HG02642 (cell line): ENCODE data around the gene CKS1B.
A peak's percentile ranks its signal among the peaks of the same experiment; 100 is the strongest.

Source experiments
- ATAC-seq: cut with Tn5 transposase; IDR thresholded peaks from one replicate; pipeline ENCODE4 v1.9.1; 2021; ENCODE audit warnings: mild to moderate bottlenecking; ENCODE audit not compliant: unreplicated experiment, poor library complexity

The CKS1B gene

DNA sequence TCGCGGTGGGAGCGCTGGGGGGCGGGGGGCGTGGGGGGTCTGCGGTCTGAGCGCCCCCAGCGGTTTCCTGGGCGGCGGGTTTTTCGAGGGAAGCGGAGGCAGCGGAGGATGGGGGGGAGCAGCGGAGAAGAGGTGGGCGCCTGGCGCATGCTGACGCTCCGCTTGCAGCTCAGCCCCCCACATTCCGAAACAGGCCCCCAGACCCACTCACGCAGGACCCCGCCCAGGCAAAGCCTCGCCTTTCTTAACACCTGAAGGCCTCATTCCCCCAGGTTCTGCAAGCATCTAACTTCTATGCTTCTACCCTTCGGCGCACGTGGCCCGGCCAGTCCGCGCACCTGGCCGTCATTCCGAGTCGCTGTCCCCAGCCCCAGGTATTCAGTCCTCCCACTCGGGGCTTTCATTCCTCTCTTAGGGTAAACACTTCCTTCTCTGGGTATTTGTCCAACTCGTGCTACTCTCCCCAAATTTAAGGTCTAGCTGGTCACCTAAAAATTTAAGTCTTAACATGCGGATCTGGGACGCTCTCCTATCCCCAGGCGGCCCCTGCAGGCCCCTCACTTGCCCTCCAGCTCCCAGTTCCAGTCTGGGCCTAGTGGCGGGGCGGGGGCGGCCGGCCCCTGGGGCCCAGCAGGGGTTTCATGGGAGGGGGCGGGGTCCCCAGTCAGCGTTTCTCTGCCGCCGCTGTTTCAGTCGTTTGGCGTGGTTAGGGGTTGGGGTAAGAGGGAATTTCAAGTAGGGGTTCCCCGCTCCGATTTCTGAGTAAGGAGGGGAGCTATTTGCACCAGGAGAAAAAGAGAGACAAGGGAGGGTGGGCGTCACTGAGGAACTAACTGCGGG is 25.3 kb downstream of the CKS1B start:
- no peak for ATAC-seq

DNA sequence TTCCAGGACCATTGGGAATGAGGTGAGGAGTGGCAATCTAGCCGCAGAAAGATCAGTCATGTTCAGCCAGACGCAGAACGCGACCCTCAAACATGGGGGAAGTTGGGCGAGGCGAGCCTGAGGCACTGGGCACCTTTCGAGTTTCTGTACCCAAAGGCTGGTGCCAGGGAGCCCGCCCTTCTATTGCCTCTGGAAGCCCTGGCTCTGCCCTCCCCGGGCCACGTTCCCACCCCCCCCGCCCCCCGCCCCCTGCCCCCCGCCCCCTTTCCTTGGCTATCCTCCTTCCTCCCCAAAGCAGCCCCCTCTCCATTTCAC is 25.9 kb downstream of the CKS1B start:
- ATAC-seq: no peak

DNA sequence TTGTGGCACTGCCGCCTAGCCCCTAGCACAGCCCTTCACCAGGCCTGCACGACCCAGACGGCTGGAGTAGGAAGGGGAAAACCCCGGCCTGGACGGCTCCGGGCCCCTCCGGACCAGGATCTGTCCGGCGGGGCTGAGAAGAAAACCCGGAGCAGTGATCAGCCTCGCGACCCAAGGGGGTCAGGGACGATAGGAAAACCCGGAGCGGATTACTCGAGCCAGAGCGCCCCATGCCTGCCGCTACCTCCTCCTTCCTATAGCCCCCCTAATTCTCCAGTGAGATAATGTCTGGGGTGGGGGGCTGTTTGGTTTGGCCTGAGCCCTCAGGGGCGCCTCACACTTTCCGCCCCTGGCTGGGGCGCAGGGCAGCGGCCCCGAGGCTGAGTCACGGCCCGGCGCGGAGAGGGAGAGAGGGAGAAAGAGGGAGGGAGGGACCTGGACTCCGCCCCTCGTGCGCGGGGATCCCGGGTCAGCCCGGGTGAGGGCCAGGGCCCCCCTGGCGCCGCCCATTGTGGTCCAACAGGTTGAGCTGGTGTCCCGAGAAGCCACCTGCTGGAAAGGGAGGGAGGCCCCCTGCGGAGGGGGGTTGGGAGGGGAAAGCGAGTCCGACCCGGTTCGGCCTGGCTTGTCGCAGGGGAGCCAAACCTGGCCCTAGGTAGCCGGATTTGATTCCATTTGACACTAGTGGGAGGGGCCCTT is 26.4 kb downstream of the CKS1B start:
- peak; percentile 43 for ATAC-seq

DNA sequence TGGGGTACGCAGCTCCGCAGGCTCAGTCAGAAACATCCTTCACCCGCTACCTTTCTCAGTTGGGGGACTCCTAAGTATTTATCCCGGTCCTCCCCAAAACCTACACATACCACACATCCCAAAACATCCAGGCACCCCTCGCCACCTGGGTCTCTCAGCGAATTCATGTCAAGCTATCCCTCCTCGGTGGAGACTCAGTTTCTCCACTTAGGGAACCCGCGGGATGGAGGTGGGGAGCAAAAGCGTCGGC is 26.9 kb downstream of the CKS1B start:
- no peak for ATAC-seq

DNA sequence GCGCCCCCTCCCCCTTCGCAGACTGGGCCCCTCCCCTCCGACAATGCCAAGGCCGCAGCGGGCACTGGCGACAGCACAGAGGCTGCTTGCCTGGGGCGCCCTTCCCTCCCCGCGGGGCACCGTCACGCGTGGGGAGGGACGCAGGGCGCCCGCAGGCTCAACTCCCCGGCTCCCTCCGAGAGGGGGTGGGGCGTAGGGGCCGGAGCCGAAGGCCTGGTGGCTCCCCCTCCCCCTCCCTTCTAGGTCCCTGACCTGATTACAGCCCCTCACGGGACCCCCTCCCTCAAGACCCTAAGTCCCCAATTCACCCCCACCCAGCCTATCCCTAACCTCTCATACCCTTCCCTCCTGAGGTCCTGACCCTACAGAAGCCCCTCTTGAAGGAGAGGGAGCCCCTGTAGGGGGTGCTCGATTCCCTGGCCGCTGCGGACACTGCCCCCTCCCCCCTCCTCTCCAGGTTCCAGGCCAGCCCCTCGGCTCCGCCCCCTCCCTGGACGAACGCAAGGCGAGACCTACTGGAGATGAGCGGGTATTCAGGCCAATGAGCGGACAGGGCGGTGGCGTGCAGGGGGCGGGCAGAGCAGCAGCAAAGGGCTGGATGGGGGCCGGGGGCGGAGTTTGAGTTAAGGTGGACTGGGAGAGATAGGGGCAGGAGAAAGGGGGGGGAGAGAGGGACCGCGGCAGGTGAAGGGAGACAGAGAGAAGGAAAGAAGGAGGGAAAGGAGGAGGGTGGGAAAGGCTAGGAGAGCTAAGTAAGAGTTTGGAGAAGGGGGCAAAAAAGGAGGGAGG is 27.4 kb downstream of the CKS1B start:
- peak; percentile 55 for ATAC-seq

DNA sequence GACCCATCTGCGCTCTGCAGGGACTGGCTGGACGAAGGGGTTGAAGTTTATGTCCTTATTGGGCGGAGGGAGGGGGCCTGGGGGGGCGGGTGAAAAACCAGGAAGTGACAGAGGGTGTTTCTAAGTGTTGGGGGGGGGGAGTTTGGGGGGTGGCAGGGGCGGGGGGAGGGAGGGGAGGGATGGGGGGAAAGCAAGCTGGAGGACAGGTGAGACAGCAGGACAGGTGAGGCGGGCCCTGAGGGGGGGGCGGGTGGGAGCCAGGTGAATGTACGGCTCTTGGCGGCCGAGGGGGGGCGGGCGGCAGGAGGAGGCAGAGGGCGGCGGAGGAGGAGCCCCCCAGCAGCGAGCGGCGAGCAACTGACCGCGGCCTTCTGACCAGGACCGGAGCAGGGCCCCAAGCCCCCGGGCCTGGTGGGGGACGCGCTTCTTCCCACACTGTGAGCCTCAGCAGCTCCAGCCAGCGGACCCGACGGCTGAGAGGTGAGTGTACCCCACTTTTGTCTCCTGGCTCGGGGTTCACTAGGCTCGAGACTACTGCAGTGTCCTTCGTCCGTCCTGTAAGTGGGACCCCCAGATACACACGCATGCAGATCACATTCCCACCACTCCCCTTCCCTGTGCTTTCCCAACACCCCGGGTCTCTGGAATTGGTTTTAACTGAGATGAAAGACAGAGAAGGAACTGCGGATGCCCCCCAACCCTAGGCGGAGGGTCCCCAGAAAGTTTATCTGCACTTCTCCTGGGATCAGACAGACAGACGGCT is 28.2 kb downstream of the CKS1B start, which contains the start of gene ZBTB7B:
ZBTB7B (plus strand) TSS at position 339 of the 763 bp plus-strand sequence. CDS start 11,859 bp downstream, outside the sequence.
- peak; percentile 2 for ATAC-seq

DNA sequence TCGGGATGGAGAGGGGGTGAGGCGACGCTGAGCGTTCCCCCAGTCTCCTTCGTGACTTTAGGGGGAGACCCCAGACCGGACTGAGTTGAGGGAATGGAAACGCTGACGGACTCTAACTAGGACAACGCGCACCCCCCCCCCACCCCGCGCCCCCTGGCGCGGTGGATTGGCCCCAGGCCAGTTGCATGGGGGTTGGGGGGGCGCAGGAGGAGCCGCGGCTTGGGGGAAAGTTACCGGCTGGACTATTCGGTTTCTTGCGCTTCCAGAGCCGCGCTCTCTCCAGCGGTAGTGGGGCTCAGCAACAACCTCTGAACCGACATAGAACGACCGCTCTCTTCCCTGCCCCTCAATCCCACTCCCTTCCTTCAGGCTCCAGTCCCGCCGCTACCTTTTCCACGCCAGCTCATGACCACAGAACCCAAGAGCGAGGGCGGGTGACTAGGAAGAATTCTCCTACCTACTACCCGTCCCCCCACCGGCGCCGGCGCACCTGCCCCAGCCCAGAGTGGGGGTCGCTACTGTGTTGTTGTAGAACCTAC is 28.8 kb downstream of the CKS1B start:
- ATAC-seq: no peak

DNA sequence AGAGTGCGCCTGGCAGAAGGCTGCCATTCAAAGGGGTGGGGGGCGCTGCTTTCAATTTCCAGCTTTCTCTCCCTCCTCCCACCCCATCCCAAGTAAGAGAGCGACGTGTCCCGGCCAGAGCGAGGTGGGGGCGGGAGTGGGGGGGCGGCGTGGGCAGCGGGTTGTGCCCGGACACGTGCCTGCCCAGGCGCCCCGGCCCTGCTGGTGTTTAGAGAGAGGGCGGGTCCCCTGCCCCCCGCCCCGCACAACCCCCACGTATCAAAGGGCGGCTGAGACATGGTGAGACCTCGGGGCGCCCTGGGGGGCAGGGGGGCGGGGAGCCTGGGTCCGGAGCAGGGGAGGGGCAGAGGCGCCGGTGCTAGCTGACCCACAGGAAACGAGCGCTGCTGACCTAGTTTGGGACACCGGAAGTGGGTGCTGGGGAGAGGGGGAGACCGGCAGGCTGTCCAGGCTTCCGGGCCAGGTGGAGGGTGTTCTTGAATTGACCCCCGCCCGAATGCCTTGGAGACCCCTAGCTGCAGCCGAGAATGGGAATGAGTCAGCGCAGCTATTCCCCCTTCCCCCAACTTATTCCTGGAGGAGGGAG is 29.4 kb downstream of the CKS1B start:
- ATAC-seq: no peak

DNA sequence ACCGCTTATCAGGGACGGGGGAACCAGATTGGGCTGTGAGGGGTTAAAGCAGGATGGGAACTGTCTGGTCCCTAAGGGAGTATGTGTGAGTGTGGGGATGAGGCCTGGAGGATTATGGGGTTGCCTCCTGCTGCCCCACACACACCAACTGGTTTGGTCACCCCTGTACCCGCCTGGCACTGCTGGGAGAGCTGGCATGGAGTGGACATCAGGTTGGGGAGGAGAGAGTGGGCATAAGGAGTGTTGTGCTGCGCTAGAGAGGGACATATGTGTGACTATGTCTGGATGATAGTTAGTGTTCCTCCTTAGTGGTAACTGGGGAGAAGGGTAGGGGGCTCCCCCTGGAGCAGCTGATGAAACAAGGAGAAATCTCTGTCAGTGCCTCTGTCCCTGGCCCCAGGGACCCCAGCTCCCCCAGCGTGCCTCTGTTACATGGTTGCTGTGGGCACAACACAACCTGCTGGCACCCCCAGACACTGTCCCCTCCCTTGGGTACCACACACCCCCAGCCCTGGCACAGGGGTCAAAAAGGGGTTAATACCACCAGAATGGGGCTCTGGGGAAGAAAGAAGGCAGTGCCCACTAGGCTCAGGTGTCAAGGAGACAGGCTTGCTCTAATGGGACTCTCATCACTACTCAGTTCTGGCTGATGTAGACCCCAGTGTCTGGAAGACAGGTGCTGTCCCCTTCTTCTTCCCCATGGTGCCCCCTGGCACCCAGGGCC is 30.0 kb downstream of the CKS1B start:
- no peak for ATAC-seq

DNA sequence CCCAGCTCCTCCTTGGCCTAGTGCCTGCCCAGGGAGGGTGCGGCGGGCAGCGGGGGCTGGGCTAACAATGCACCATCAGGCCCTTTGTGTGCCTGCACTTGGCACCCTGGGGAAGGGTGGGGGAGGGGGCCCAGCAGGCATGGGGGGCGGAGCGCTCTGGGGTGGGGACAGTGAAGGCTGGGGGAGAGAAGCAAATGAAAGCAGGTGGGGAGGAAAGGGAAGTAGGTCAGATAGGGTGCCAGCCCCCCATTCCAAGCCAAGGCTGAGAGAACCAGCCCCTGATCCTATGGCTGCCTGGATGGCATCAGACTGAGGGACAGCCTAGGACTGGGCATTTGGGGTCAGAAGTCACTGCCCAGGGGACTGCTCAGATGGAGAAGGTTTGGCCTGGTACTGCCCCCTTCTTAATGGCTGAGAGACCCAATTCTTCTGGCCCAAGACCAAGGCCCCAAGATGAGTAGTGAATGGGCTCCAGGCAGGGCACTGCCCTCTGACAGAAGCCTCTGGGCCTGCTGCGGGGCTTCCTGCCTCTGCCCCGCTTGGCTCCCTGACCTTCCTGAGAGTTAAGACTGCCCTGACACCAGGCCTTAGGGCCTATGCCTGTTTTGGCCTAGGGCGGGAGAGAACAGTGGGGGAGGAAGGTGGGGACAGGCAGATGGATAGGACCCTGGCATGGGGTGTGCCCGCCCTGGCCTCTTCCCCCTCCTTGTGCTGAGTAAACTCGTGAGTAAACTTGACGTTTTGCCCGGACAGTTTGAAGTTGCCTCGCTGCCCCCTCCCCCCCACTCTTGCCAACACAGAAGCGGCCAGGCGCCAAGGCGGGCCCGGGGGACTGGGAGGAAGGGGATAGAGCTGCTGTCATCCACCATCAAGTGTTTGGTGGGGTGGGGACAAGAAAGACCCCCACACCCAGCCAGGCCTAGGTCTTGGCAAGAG is 30.9 kb downstream of the CKS1B start:
- no peak for ATAC-seq

DNA sequence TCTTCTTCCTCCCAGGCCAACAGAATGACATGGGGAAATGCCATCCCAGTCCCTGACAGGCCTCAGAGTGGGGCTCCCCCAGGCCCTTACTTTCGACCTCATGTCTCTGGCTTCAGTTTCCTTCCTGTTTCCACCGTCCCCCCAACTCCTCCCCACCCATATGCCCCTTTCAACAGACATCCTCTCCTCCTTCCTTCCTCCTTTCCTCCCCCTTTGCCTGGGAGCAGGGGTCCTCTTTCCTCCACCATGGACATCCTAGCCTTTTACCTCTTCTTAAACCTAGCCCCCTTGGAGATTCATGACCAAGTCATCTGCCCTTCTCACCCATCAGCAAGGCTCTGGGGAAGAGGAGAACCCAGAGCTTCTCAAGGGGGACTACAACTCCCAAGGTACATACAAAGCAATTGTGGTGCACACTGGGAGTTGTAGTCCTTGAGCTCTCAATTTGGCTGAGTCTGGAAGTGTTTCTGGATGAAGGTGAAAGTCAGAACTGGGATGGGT is 32.2 kb downstream of the CKS1B start:
- ATAC-seq: no peak

DNA sequence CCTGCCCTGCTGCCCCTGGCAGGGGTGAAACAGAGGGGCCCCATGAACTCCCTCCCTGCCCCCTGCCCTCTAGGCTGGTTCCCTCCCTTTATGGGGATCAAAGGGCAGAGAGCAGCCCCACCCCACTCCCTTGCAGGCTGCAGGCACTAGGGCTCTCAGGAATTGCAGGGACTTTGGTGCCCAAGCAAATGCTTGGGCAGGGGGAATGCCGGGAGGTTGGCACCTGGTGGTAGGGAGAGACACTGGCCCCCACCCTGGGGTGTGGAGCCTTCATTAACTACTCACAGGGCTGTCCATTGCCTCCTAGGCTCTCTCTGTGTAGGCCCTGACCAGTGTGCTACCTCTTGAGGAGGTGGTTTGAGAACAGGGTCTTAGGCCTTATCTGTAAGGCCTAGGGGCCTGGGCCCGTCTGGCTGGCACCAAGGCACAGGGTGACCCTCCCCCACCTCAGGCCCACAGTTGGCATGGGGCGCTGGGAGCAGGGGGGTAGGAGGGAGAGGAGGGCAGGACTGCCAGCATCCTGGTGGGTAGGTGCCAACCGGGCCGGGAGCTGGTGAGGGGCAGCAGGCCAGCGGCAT is 32.9 kb downstream of the CKS1B start:
- ATAC-seq: no peak

DNA sequence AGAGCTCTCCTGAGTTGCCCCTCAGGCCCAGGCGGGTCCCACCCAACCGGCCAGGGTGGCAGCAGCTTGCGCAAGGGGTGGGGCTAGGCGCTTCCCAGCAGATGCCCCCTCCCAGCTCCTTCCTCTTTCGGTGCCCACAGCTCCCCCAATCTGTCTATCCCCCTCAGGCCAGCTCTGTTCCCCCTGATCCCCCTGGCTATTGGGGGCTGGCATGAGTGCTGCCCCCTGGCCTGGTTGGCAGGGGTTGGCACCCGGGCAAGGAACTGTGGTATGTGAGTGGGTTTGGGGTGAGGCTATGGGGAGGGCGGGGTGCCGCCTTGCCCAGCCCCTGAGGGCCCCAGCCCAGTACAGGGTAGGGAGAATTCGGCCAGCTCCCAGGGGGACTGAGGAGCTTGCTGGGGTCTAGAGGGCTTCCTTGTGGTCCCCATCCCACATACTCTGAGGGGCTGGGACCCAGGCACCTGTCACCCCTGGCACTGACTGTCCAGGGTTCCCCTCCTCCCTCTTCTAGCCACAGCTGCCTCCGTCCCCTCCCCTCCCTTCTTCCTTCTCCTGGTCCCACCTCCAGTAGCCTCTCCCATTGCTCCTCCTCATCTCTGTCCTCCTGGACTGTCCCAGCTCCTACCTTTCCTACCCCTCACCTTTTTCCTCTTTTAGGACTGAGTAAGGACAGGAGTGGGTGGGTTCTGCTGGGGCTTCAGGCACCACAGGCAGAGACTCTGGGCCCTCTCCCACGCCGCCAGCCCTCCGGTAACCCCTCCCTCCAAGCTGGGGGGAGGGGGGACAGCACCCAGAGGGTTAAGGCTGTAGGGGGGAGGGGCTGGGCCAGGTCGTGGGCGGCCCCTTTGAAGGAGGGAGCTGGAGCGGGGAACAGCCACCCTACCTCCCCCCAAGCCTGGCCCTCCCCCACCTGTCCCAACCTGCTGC is 33.8 kb downstream of the CKS1B start:
- ATAC-seq: no peak

DNA sequence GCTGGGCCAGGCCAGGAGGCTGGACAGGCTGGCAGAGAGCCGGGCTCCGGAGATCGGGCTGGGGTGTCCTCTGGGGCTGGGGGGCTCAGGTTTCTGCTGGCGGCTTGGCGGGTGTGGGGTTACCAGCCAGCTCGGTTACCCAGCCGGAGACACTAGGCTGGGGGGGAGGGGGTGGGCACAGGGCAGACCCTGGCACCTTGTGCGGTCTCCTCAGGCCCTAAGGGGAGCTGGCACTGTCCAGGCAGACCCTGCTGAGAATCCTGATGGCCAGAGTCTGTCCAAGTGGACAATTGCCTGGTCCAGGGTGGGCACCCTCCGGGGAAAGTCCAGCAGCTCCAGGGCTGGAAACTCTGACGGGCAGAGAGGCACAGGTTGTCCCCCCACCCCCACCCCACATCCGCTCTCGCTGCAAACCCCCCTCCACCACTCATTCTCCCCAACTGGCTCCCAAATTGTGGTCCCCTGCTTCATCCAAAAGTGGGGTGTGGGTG is 34.8 kb downstream of the CKS1B start:
- no peak for ATAC-seq

DNA sequence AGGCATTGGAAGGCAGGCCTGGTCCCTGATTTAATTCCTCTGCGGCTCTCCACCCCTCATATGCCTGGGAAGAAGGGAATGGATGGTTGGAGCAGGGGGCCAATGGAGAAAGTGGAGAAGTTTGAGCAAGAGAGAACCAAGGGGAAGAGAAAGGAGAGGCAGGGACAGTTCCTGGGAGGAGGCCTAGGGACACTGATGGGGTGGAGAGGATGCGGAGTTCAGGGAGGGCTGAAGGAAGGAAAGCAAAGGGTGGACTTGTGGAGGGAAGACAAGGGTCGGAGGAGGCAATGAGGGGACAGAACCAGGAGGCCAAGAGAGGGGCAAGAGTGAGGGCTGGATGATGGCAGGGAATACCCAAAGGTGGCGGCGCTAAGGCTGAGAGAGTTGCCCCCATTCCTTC is 35.3 kb downstream of the CKS1B start:
- ATAC-seq: no peak

DNA sequence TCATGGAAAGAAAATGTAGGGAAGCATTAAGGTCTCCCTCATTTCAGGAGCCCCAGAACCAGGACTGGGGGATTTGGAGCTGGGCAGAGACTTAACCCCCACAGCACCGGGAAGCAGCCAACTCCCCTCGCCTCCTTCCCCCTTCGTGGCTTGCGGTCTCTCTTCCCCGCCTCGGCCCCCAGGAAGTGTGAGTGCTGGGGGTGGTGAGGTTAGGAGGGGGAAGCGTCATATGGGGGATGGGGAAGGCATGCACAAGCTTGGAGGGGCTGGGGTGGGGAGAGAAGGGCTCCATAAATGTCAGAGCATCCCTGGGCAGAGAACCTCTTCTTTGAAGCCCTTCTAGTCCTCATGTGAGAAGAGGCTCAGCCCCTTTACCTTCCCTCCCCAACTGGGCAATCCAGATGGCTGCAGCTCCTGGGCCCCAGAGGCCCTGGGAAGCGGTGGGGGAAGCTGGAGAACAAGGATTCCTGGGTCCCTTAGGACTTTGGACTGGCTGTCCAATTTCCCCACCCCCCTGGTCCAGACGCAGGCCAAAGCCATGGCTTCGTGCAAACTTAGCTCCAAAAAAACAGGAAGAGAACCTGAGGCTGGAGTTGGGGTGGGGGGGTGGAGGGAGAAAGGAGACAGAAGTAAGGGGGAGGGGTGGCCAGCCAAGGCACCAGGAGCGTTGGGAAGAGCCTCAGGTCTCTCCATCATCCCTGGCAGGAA is 35.9 kb downstream of the CKS1B start:
- ATAC-seq: no peak
